ENCODE measurements around the gene BRPF1. TPM values are rescaled to one million over a fixed set of nuclear protein-coding genes. Genes with fewer than 3 reads are reported as not detected.

BRPF1 gene
- total RNA-seq, 4 donors from 2014 or later: 9.4 to 18.7 (median 14.9) TPM

DNA sequence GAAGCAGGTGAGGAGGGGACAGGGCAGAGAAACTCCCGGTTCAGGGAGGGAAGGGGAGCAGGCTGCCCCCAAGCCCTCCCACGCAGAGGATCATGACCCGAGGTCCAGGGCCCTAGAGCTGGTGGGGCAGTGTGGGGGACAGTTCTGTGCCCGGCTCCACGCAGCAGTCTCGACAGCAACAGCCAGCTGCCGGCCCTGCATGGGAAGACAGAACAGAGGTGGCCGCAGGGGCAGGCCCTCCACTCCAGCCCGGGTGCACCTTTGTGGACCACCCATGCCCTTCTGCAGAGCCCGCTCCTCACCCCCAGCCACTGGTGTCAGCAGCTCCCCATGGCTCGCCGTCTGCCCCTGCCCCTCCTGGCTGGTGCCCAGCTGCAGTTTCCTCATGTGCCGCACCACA is 25.9 kb downstream of the BRPF1 start:
- Histone ChIP-seq H3K4me1 (peaks cover 0 to 12% (median 0%) of the 10 kb centered on the region in 4 donors), H3K36me3 (peaks cover 0 to 20% (median 6%) of the 10 kb centered on the region in 4 donors), H3K27me3 (no peaks in the 10 kb centered on the region), H3K9me3 (no peaks in the 10 kb centered on the region), H3K27ac (no peak overlapping the region), H3K4me3 (no peak overlapping the region)
- in situ Hi-C loops (cut with MboI; ENCODE audit: low pct_ligation_motif_present in 1 of 4, low pct_unique_long_range_greater_than_20kb in 1 of 4, low sequenced_read_pairs in 3 of 4) (no loop called here), intact Hi-C loops (cut with DNase I; ENCODE audit: low total_unique reads) (no loop called here)
- 89 to 93% methylated on average over 3 to 10 of the region's 13 CpGs for WGBS, 2 donors (ENCODE audit: low coverage in 1 of 2)
- no peak for DNase-seq
- TF ChIP-seq POLR2A (IDR thresholded peaks at IDR 0.05) (no peak), EP300 (IDR thresholded peaks at IDR 0.05; ENCODE audit: low read depth) (no peak), POLR2AphosphoS5 (IDR thresholded peaks at IDR 0.05) (no peak)
- TF ChIP-seq, protein P1, sequence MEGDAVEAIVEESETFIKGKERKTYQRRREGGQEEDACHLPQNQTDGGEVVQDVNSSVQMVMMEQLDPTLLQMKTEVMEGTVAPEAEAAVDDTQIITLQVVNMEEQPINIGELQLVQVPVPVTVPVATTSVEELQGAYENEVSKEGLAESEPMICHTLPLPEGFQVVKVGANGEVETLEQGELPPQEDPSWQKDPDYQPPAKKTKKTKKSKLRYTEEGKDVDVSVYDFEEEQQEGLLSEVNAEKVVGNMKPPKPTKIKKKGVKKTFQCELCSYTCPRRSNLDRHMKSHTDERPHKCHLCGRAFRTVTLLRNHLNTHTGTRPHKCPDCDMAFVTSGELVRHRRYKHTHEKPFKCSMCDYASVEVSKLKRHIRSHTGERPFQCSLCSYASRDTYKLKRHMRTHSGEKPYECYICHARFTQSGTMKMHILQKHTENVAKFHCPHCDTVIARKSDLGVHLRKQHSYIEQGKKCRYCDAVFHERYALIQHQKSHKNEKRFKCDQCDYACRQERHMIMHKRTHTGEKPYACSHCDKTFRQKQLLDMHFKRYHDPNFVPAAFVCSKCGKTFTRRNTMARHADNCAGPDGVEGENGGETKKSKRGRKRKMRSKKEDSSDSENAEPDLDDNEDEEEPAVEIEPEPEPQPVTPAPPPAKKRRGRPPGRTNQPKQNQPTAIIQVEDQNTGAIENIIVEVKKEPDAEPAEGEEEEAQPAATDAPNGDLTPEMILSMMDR (IDR thresholded peaks at IDR 0.05): no peak

DNA sequence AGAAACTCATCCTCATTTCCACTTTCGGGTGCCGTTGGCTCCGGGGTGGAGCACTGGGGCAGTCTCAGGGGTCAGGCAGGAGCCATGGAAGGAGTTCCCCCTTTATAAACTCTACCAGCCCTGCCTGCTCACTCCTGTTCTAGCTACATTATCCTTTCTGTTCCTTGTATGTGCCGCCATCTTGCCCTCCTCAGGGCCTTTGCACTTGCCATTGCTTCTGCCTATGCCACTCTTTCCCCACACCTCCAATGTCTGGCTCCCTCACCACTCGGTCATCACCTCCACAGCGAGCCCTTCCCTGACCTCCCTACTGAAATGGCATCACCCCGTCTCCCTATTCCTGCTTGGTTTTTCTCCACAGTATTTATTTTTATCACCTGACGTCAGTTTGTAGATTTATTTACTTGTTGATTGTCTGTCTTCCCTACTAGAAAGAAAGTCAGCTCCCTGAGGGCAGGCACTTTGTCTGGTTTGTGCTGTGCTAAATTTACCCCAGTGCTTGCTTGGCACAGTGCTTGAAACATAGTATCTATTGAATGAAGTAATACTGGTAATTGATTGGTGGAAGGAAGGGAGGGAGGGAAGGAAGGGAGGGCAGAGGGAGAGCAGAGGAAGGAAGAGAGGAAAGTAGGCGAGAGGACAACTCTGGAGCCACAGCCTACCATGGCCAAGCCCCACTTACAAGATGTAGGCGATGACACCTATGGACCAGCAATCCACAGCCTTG is 29.4 kb downstream of the BRPF1 start:
- no peak overlapping the region for H3K4me3 ChIP-seq
- no peaks in the 10 kb centered on the region for H3K27me3 ChIP-seq
- H3K27ac ChIP-seq: no peak overlapping the region
- intact Hi-C loops (cut with DNase I; ENCODE audit: low total_unique reads): no loop called here
- TF ChIP-seq EP300 (IDR thresholded peaks at IDR 0.05; ENCODE audit: low read depth) (no peak), POLR2AphosphoS5 (IDR thresholded peaks at IDR 0.05) (no peak), POLR2A (IDR thresholded peaks at IDR 0.05) (no peak)
- TF ChIP-seq, protein P1 (IDR thresholded peaks at IDR 0.05): no peak
- DNase-seq: no peak
- WGBS, 2 donors (ENCODE audit: low coverage in 1 of 2): 94 to 100% methylated on average over 5 to 10 of the region's 10 CpGs
- peaks cover 0 to 14% (median 4%) of the 10 kb centered on the region in 4 donors for H3K36me3 ChIP-seq
- H3K4me1 ChIP-seq: no peaks in the 10 kb centered on the region
- H3K9me3 ChIP-seq: no peaks in the 10 kb centered on the region
- in situ Hi-C loops (cut with MboI; ENCODE audit: low pct_ligation_motif_present in 1 of 4, low pct_unique_long_range_greater_than_20kb in 1 of 4, low sequenced_read_pairs in 3 of 4): no loop called here

DNA sequence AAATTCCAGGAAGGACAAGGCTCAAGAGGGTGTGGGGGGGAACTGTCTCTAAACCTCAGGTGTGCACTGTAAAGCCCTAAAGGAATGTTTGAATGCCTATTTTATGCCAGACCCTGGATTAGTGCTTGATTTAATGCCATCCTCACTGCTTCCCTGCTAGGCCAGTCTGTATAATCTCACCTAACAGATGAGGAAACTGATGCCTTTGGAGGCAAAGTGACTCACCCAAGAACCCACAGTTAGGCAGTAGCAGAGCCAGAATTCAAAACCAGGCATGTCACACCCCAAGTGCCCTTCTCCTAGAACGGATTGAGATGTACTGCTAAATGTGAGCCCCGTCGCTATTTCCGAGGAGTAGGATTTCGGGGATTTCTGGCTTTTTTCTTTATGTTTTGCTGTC is 30.4 kb downstream of the BRPF1 start:
- DNase-seq: no peak
- intact Hi-C loops (cut with DNase I; ENCODE audit: low total_unique reads) (no loop called here), in situ Hi-C loops (cut with MboI; ENCODE audit: low pct_ligation_motif_present in 1 of 4, low pct_unique_long_range_greater_than_20kb in 1 of 4, low sequenced_read_pairs in 3 of 4) (no loop called here)
- Histone ChIP-seq H3K27ac (no peak overlapping the region), H3K27me3 (no peaks in the 10 kb centered on the region), H3K4me1 (peaks cover 0 to 2% (median 0%) of the 10 kb centered on the region in 4 donors), H3K4me3 (no peak overlapping the region), H3K36me3 (peaks cover 0 to 12% (median 1%) of the 10 kb centered on the region in 4 donors), H3K9me3 (no peaks in the 10 kb centered on the region)
- TF ChIP-seq POLR2A (IDR thresholded peaks at IDR 0.05) (no peak), POLR2AphosphoS5 (IDR thresholded peaks at IDR 0.05) (no peak), EP300 (IDR thresholded peaks at IDR 0.05; ENCODE audit: low read depth) (no peak)
- TF ChIP-seq, protein P1 (IDR thresholded peaks at IDR 0.05): no peak
- WGBS, 2 donors (ENCODE audit: low coverage in 1 of 2): 96% methylated on average over 5 of the region's 5 CpGs; no CpG with 5 or more reads in 1 of the 2 donors

DNA sequence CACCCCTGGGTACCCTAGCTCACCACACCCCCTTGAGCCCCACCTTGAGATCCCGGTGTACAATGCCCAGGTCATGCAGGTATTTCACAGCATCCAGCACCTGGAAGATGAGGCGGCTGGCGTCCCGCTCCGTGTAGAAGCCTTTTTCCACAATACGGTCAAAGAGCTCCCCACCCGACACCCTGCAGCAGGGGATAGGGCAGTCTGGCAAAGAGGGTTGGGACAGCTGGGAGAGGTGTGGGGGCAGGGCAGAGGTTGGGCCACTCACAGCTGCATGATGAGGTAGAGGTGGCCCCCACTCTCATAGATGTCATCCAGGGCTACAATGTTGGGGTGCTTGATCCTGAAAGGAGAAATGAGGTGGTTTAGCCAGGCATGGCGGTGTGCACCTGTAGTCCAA is 31.3 kb downstream of the BRPF1 start:
- Histone ChIP-seq H3K36me3 (peaks cover 0 to 6% (median 0%) of the 10 kb centered on the region in 4 donors), H3K4me3 (no peak overlapping the region), H3K4me1 (peaks cover 0 to 9% (median 4%) of the 10 kb centered on the region in 4 donors), H3K27me3 (no peaks in the 10 kb centered on the region), H3K9me3 (no peaks in the 10 kb centered on the region), H3K27ac (no peak overlapping the region)
- in situ Hi-C loops (cut with MboI; ENCODE audit: low pct_ligation_motif_present in 1 of 4, low pct_unique_long_range_greater_than_20kb in 1 of 4, low sequenced_read_pairs in 3 of 4) (no loop called here), intact Hi-C loops (cut with DNase I; ENCODE audit: low total_unique reads) (no loop called here)
- TF ChIP-seq, protein P1 (IDR thresholded peaks at IDR 0.05): no peak
- TF ChIP-seq EP300 (IDR thresholded peaks at IDR 0.05; ENCODE audit: low read depth) (no peak), POLR2AphosphoS5 (IDR thresholded peaks at IDR 0.05) (no peak), POLR2A (IDR thresholded peaks at IDR 0.05) (no peak)
- 93% methylated on average over 8 of the region's 8 CpGs; no CpG with 5 or more reads in 1 of the 2 donors for WGBS, 2 donors (ENCODE audit: low coverage in 1 of 2)
- DNase-seq: no peak

Data from transverse colon (tissue), 4 donors.